GM18511 (cell line): Measurements from ENCODE around the gene NOX4.
"Not testable (repeated sequence)": the region's sequence is repeated elsewhere in the genome, so short reads cannot be mapped to it uniquely, and the experiment has no call there.

Source experiments
- ATAC-seq: cut with Tn5 transposase; IDR thresholded peaks from one replicate; pipeline ENCODE4 v1.9.1; 2021; ENCODE audit warnings: mild to moderate bottlenecking, moderate library complexity; ENCODE audit not compliant: unreplicated experiment

Gene NOX4

GRCh38 chr11:89387501-89387900 lies 103.7 kb downstream of the NOX4 start:
- ATAC-seq, result not testable (repeated sequence)

DNA sequence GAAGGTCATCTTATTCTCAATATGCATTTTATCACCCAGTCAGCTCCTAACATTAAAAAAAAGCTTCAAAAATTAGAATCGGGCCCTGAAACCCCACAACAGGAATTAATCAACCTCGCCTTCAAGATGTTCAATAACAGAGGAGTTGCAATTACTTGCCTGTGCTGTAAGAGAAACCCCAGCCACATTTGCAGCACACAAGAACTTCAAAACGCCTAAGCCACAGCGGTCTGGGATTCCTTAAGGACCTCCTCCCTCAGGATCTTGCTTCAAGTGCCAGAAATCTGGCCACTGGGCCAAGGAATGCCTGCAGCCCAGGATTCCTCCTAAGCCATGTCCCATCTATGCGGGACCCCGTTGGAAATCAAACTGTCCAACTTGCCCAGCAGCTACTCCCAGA lies 108.2 kb downstream of the NOX4 start:
- not testable (repeated sequence) for ATAC-seq

DNA sequence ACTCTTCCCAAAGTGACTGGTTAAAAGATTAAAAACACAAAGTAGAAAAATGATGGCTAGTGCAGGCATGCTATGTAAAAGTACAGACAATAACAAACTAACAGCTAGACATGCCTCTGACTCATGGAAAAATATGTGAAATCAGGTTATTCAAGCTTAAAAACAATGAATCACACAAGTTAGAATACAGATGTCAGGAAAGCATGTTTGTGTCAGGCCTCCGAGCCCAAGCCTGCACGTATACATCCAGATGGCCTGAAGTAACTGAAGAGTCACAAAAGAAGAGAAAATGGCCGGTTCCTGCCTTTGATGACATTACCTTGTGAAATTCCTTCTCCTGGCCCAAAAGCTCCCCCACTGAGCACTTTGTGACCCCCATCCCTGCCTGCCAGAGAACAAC lies 110.1 kb downstream of the NOX4 start:
- ATAC-seq, result no peak

GRCh38 chr11:89379976-89380771 lies 111.0 kb downstream of the NOX4 start:
- ATAC-seq, result not testable (repeated sequence)

- ATAC-seq, result not testable (repeated sequence)
Observed at GRCh38 chr11:89378986-89379385, 112.2 kb downstream of the NOX4 start.

- not testable (repeated sequence) for ATAC-seq
Observed at GRCh38 chr11:89369356-89369755, 121.8 kb downstream of the NOX4 start.

DNA sequence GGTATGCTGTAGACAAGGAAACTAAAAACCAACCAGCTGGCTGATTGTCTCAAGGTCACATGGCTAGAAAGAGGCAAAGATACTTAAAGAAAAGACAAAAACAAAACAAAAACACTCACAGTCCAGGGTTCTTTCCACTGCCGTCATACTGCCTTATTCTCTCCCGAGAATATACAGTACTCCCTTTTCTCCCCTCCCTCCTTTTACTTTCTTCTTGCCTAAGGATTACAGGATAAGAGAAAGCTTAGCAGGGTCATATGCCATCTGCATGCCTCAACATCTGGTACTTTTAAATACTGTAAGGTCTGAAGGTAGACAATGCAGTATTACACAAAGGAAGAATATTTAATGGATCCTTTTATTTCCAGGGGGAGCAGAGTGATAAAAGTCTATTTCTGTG lies 126.3 kb downstream of the NOX4 start:
- not testable (repeated sequence) for ATAC-seq

DNA sequence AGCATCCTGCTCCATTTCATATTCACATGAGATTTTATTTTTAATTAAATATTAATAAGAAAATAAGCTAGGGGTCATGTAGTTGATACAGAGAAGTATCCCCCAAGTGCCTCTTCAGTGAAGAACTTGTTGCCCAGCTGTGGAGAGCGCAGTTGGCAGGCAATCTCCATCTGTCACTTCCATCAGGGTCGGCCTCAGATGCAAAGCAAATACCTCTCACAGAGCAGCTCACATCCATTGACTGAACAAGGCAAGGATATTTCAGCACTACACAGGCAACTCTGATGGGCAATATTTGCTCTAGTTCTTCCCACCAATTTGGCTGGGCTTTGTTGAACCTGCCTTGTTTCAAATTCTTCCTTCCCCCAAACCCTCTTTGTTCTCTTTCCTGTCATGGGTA lies 129.4 kb downstream of the NOX4 start:
- no peak for ATAC-seq

GRCh38 chr11:89359208-89359607 lies 132.0 kb downstream of the NOX4 start:
- not testable (repeated sequence) for ATAC-seq

- no peak for ATAC-seq
Observed at GRCh38 chr11:89358761-89359160, 132.4 kb downstream of the NOX4 start.

DNA sequence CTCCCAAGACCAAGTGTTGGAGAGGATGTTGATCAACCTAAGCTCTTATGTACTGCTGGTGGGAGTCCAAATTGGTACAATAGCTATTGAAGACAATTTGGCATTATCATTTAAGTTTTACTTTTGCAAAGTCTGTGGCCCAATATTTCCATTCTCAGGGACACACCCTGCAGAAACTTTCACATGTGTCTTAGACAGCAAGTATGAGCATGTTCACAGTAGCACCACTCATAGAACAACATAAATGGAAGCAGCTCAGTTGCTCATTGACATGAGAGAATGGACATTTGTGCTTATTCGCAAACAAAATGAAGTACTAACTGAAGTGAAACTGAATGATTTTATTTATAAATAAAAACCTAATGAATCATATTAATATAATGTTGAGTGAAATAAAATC lies 135.5 kb downstream of the NOX4 start:
- ATAC-seq, result no peak

DNA sequence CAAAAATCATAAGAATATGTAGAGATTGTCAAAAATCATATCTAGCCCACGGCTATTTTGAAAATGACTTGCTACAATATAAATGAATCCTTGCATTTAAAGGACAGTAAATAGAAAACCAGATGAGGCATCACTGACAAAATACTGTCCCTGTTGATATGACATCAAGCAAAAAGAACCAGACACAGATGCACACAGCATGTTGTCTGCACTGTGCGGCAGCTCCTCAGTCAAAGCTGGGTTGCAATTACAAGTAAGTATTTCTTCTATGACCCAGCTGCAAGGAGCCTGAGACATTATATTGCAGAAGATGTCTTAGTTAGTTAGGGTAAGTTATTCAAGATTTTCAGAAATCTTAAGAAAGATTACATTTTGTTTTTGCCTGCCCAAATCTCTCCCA lies 136.7 kb downstream of the NOX4 start:
- ATAC-seq, result not testable (repeated sequence)

GRCh38 chr11:89347071-89347470 lies 144.1 kb downstream of the NOX4 start:
- ATAC-seq, result no peak

- no peak for ATAC-seq
Observed at GRCh38 chr11:89346601-89347000, 144.6 kb downstream of the NOX4 start.

GRCh38 chr11:89342880-89343572 lies 148.1 kb downstream of the NOX4 start:
- not testable (repeated sequence) for ATAC-seq

GRCh38 chr11:89340450-89340849 lies 150.7 kb downstream of the NOX4 start:
- ATAC-seq, result not testable (repeated sequence)

- not testable (repeated sequence) for ATAC-seq
Observed at GRCh38 chr11:89338073-89338472, 153.1 kb downstream of the NOX4 start.

DNA sequence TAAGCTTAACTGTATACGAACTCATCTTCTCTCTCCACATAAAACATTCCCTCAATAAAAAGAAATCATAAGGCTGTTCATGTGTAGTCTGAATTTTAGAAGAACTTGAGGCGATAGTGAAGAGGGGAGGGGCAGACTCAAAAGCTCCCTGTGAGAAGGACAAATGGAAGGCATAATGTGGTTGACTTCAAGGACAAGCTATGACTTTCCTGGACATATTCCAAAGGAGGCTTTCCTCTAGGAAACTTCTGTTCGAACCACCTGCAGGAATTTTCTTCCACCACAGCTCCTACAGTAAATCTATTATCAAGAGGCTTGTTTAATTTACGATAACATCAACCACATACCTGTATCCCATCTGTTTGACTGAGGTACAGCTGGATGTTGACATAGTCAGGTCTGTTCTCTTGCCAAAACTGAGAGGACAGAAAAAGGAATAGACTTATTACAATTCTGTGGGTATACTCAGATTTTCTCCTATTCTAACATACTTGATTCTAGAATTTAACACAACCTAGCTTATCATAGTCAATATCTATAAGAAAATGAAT lies 154.0 kb downstream of the NOX4 start:
- ATAC-seq, result not testable (repeated sequence)

- not testable (repeated sequence) for ATAC-seq
Observed at GRCh38 chr11:89333704-89334103, 157.5 kb downstream of the NOX4 start.

- ATAC-seq, result not testable (repeated sequence)
Observed at GRCh38 chr11:89331940-89332339, 159.2 kb downstream of the NOX4 start.

- no peak for ATAC-seq
Observed at GRCh38 chr11:89327885-89328284, 163.3 kb downstream of the NOX4 start.

GRCh38 chr11:89321401-89321800 lies 169.8 kb downstream of the NOX4 start:
- ATAC-seq, result no peak
